Gastroesophageal sphincter (tissue), 4 donors: ENCODE data around the gene MYOM1. TPM values are rescaled to one million over a fixed set of nuclear protein-coding genes. Genes with fewer than 3 reads are reported as not detected.

Source experiments
- ATAC-seq: fragments of 150-250 bp; one replicate; pipeline ENCODE4 v1.9.1; 2016; ENCODE audit warnings: mild to moderate bottlenecking, moderate library complexity
- H3K27ac ChIP-seq, 4 donors: fragments of 200-600 bp; sonication (generic) in 3 of 4; 1 replicate in 3 of 4; 2 replicates in 1 of 4; pipeline ENCODE4 v1.5.1; 2016 to 2019
- H3K27me3 ChIP-seq: fragments of 200-600 bp; sonication (generic); one replicate; pipeline ENCODE4 v1.5.1; 2019
- H3K36me3 ChIP-seq, 2 donors: fragments of 200-600 bp; sonication (generic); one replicate each; pipeline ENCODE4 v1.5.1; 2019; ENCODE audit warnings: control low read depth in 1 of 2
- H3K4me1 ChIP-seq, 3 donors: fragments of 200-600 bp; sonication (generic); 1 replicate in 2 of 3; 2 replicates in 1 of 3; pipeline ENCODE4 v1.5.1; 2016 to 2019; ENCODE audit warnings: control low read depth in 2 of 3
- H3K4me3 ChIP-seq, 2 donors: fragments of 200-600 bp; sonication (generic); one replicate each; pipeline ENCODE4 v1.5.1; 2019; ENCODE audit warnings: mild to moderate bottlenecking in 1 of 2, moderate library complexity in 1 of 2
- H3K9me3 ChIP-seq, 3 donors: fragments of 200-600 bp; sonication (generic); one replicate each; pipeline ENCODE4 v1.5.1; 2017 to 2019; ENCODE audit warnings: control low read depth in 2 of 3
- EP300 ChIP-seq: sonication (generic); formaldehyde crosslinking; IDR thresholded peaks from one replicate; pipeline ENCODE4 v1.6.1; 2017; ENCODE audit warnings: antibody characterized with exemption, mild to moderate bottlenecking
- POLR2A ChIP-seq, 2 donors: fragments of 450-650 bp; IDR thresholded peaks; one replicate each; pipeline ENCODE4 v1.6.1; 2017; ENCODE audit warnings: antibody characterized with exemption in 2 of 2, mild to moderate bottlenecking in 2 of 2, moderate library complexity in 1 of 2
- POLR2AphosphoS5 ChIP-seq: sonication (generic); formaldehyde crosslinking; IDR thresholded peaks from one replicate; pipeline ENCODE4 v1.6.1; 2017; ENCODE audit warnings: antibody characterized with exemption
- WGBS, 2 donors: methylation state at CpG; one replicate each; pipeline ENCODE4 v1.1.5; 2018; ENCODE audit warnings: low coverage in 1 of 2; 5-methylcytosine and 5-hydroxymethylcytosine counted together
- total RNA-seq, 4 donors: library from RNA; depleted of rRNA; stranded (reverse); fragments of >200 nt; gene quantifications; one replicate each; pipeline ENCODE4 v1.1.0, GENCODE V29; 2016
- TF ChIP-seq, protein P1 (sequence below), 4 experiments: fragments of 200-600 bp in 2 of 4; fragments of 450-650 bp in 2 of 4; sonication (generic) in 1 of 4; IDR thresholded peaks; one replicate each; pipeline ENCODE4 v1.5.1; 2017 to 2019; ENCODE audit warnings: antibody characterized with exemption in 4 of 4, mild to moderate bottlenecking in 2 of 4, moderate library complexity in 2 of 4

MYOM1 gene
- total RNA-seq, 4 donors from 2014 or later, result 14.8 to 37.6 (median 24.6) TPM

DNA sequence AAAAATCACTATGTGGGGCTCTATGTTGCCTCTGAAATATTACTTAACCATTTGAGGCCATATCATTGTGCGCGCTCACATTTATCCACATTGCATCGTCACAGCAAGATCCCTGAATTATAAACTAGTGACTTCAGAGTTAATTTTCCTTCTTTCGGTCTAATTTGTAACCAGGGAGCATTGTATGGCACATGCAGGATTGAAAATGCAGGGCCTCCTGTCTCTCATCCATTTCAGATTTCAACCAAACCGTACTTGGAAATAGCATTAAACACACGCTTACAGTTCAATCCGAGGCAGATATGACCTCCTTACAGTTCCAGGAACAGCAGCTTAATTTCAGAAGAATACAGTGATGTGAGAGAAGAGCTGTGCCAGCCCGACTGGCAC lies 532 bp downstream of the MYOM1 start:
- H3K27me3 ChIP-seq, result no peaks in the 10 kb centered on the region
- H3K9me3 ChIP-seq, result no peaks in the 10 kb centered on the region
- TF ChIP-seq, protein P1, sequence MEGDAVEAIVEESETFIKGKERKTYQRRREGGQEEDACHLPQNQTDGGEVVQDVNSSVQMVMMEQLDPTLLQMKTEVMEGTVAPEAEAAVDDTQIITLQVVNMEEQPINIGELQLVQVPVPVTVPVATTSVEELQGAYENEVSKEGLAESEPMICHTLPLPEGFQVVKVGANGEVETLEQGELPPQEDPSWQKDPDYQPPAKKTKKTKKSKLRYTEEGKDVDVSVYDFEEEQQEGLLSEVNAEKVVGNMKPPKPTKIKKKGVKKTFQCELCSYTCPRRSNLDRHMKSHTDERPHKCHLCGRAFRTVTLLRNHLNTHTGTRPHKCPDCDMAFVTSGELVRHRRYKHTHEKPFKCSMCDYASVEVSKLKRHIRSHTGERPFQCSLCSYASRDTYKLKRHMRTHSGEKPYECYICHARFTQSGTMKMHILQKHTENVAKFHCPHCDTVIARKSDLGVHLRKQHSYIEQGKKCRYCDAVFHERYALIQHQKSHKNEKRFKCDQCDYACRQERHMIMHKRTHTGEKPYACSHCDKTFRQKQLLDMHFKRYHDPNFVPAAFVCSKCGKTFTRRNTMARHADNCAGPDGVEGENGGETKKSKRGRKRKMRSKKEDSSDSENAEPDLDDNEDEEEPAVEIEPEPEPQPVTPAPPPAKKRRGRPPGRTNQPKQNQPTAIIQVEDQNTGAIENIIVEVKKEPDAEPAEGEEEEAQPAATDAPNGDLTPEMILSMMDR (IDR thresholded peaks at IDR 0.05), result no peak
- TF ChIP-seq POLR2A (IDR thresholded peaks at IDR 0.05) (no peak), POLR2AphosphoS5 (no peak), EP300 (no peak)
- H3K27ac ChIP-seq, result peak overlapping the region; percentile 77 to 95 (median 82)
- H3K4me3 ChIP-seq, result peak overlapping the region; percentile 49 to 75
- peaks cover 0 to 31% (median 3%) of the 10 kb centered on the region in 3 donors for H3K4me1 ChIP-seq
- WGBS, 2 donors, result 23 to 31% methylated on average over 8 of the region's 8 CpGs
- peaks cover 0 to 13% of the 10 kb centered on the region in 2 donors for H3K36me3 ChIP-seq
- ATAC-seq, result no peak

DNA sequence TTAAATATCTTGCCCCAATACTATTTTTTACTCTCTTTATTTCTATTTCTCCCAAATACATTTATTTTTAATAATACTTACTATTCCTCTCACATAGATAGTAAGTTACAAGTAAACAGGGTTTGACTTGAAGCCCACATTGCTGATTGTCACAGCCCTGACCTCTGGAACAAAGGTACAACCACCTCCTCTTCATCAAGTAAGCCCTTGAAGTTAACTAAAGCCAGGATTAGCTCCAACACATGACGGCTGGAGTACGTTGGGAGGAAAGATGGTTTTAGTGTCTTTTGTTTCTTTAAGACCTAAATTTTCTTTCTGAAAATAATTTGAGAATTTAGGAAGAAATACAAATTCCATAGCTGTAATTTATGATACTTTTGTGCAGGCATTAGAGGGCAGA lies 949 bp downstream of the MYOM1 start:
- ATAC-seq, result no peak
- peak overlapping the region; percentile 77 to 95 (median 82) for H3K27ac ChIP-seq
- peaks cover 0 to 14% of the 10 kb centered on the region in 2 donors for H3K36me3 ChIP-seq
- peak overlapping the region; percentile 49 to 75 for H3K4me3 ChIP-seq
- peaks cover 0 to 30% (median 3%) of the 10 kb centered on the region in 3 donors for H3K4me1 ChIP-seq
- H3K9me3 ChIP-seq, result no peaks in the 10 kb centered on the region
- WGBS, 2 donors, result 25 to 28% methylated on average over 2 of the region's 2 CpGs
- no peaks in the 10 kb centered on the region for H3K27me3 ChIP-seq
- TF ChIP-seq POLR2A (IDR thresholded peaks at IDR 0.05) (no peak), EP300 (no peak), POLR2AphosphoS5 (no peak)
- TF ChIP-seq, protein P1 (IDR thresholded peaks at IDR 0.05), result no peak

DNA sequence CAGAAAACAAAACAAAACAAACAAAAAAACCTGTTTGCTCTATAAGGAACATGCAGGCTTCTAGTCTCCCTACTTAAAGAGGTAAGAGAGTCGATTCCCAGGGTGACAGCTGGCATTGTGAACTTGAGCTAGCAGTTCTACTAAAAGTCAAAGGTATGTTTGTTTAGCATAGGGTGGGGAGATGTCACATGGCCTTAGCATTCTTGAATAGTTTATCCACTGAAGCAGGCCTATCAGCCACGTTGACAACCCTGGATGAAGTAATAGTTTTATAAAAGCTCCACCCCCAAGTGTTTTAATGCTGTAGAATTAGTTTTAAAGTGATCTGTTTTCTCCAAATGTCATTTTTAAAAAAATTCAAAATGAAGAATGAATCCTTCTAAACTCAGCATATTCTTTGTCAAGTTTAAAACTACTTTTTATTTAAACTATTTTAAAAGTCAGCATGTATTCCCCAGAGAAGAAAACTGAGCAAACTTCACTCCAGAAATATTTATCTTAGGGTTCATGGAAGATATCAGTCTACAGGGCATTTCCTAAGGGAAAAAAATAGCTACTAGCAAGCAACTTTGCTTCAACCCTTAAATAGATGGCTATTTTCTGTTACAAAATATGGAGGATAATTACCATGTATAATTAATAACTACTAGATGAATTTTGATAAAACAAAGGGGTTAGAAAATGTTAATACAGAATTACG lies 1.7 kb downstream of the MYOM1 start:
- ATAC-seq, result no peak
- WGBS, 2 donors, result 13 to 21% methylated on average over 3 of the region's 3 CpGs
- TF ChIP-seq, protein P1 (IDR thresholded peaks at IDR 0.05), result no peak
- no peak for TF ChIP-seq POLR2AphosphoS5
- TF ChIP-seq EP300, result no peak
- no peak for TF ChIP-seq POLR2A (IDR thresholded peaks at IDR 0.05)
- H3K36me3 ChIP-seq, result peaks cover 0 to 14% of the 10 kb centered on the region in 2 donors
- peaks cover 0 to 33% (median 4%) of the 10 kb centered on the region in 3 donors for H3K4me1 ChIP-seq
- H3K27me3 ChIP-seq, result no peaks in the 10 kb centered on the region
- H3K27ac ChIP-seq, result peak overlapping the region; percentile 73 to 95 (median 82)
- H3K9me3 ChIP-seq, result no peaks in the 10 kb centered on the region
- peak overlapping the region; percentile 49 to 75 for H3K4me3 ChIP-seq

DNA sequence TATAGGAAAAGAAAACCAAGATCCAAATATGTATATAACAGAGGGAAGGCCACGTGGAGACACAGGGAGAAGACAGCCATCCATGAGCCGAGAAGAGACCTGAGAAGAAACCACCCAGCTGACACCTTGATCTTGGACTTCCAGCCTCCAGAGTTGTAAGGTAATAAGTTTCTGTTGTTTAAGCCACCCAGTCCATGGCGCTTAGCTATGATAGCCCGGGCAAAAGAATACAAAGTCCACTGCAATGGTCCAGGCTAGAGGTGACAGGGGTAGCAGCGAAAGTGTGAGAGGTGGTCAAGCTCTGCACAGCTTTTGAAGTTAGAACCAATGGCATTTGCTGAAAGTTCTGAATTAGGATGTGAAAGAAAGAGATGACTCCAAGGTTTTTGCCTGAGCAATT lies 2.8 kb downstream of the MYOM1 start:
- Histone ChIP-seq H3K4me3 (no peak overlapping the region), H3K9me3 (no peaks in the 10 kb centered on the region), H3K36me3 (peaks cover 0 to 14% of the 10 kb centered on the region in 2 donors), H3K4me1 (peaks cover 3 to 44% (median 7%) of the 10 kb centered on the region in 3 donors), H3K27me3 (no peaks in the 10 kb centered on the region), H3K27ac (peak overlapping the region in 3 of 4 donors; percentile 4 to 86 (median 77))
- ATAC-seq, result no peak
- TF ChIP-seq POLR2A (IDR thresholded peaks at IDR 0.05) (no peak), EP300 (no peak), POLR2AphosphoS5 (no peak)
- TF ChIP-seq, protein P1 (IDR thresholded peaks at IDR 0.05), result no peak
- 81 to 100% methylated on average over 3 to 5 of the region's 5 CpGs for WGBS, 2 donors
